CD4-positive, alpha-beta T cell treated with Interferon gamma for 1 hour (primary cell): Measurements from ENCODE around the gene FBXL17.

ENCODE experiments used
- DNase-seq: peaks from one replicate; pipeline ENCODE4 v3.0.0-alpha.2; 2020

The FBXL17 gene

DNA sequence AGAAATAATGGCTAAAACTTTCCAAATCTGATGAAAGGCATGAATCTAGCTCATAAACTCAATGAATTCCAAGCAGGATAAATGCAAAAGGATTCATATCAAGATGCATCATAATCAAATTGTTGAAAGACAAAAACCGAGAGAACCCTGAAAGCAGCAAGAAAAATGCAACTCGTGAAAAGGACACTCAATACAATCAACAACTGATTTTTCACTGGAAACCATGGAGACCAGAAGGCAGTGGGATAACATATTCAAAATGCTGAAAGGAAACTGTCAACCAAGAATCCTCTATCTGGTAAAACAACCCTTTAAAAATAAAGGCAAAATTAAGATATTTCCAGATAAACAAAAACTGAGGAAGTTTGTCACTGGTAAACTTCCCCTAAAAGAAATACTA, 9.5 kb downstream of the FBXL17 start:
- DNase-seq = no peak

DNA sequence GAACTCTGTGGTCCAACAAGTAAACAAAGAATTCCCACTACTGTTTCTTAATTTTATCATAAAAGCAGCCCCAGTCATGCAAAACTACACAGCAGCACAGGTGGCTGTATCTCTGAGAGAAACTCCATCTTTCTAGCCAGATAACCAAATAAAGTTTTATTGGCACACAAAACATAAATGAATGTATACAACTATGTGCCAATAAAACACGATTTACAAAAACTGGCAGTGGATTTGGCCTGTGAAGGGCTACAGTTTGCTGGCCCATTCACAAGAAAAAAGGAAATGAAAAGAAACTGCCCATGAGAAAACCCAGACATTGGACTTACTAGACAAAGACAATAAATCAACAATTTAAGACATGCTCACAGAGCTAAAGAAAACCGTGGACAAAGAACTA, 10.6 kb downstream of the FBXL17 start:
- no peak for DNase-seq

DNA sequence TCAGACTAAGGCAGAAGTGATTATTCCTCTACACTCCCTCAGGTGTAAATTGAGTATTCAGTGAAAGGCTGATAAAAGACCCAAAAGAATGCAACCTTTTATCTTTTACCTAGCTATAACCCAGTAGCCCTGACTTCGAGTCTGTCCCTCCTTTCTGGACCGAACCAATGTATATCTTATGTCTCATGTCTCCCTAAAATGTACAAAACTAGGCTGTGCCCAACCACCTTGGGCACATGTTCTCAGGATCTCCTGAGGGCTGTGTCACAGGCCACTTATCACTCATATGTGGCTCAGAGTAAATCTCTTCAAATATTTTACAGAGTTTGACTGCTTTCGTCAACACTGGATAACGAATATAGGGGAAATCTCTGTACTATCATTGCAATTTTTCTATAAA, 12.7 kb downstream of the FBXL17 start:
- DNase-seq = no peak

DNA sequence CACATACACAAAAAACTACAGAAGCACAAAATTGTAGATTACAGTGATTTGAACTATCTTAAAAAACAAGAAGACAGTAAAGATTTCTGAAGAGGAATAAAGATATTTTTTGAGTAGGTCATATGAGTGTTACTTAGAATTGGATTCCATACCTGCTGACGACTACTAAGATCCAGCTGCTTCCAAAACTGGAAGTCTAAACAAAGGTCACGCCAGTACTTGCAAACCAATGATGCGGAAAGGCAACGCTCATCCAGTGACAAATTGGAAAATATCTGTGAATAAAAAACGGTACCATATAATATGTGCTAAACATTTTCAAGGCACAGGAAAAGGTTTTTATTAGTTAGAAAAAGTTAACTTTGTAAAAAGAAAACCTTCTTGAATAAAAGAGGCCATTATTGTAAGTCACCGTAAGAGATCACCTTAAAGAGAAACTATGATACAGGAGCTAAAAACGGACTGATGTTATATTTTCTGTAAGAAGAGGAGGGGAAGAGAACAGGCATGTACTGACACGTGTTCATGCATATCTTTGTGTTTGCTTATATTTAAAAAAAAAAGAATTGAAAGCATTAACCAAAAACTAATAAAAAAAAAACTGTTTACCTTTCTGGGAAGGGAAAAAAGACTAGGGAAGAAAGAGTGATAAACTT, 14.1 kb downstream of the FBXL17 start:
- no peak for DNase-seq

DNA sequence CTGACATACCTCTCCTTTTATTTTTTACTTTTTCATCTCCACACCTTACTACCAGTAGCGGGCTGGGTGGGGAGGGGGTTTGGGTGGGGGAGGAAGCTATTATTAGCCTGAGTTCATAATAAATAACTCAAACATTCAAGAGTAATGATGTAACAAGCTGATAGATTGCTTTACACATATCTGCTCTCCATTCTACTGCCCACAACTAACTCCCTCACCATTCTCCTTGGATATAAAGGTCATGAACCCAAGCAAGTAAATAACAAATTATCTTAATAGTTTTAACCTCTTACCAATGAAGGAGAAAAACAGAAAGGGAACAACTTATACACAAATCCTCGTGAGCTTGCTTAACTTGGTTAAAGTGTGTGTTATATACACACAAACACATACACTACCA, 15.4 kb downstream of the FBXL17 start:
- no peak for DNase-seq

DNA sequence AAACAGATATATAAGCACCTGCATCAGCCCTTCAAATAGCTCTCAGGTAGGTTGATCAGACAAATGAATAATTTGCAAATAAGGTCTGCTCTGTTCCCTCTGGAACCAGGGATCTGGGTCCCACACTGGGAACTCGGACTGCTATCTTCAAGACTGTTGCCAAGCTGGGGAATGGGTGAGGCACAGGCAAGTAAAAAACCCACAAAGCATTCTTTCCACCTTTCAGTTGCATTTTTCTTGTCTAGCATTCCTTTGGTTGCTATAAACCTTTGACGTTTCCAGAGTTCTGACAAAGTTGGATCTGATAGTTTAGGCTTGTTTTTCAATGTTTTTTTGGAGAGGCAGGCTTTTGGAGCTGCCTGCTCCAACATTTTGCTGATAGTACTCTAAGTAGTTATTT, 20.1 kb downstream of the FBXL17 start:
- DNase-seq = no peak

DNA sequence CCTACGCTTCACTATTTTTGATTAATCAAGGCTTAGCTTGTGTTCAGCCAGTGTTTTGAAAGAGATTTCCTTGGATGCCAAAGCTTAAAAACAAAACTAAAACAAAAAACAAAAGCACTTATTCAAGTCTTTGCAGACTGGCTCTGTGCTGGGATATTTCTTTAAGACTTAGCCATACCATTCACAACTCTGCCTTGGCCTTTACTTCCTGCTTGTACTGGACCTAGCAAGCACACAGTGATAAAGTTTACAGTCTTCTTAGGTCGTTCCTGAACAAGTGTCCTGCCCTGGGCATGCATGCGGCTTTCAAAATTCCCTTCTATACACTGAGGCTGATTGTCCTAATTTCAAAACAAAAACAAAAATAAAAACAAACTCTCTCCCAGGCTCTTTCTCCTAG, 20.7 kb downstream of the FBXL17 start:
- DNase-seq = no peak

DNA sequence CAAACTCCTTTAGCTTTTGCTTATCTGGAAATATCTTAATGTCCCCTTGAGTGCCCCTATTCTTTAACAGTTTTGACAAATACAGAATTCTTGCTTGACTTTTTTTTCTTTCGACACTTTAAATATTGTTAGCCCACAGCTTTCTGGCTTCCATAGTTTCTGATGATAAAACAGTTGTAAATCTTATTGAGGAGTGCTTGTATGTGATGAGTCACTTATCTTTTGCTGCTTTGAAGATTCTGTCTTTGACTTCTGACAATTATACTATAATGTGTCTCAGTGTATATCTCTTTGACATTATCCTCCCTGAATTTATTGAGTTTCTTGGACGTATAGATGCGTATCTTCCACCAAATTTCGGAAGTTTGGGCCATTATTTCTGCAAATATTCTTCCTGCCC, 21.6 kb downstream of the FBXL17 start:
- DNase-seq = no peak

DNA sequence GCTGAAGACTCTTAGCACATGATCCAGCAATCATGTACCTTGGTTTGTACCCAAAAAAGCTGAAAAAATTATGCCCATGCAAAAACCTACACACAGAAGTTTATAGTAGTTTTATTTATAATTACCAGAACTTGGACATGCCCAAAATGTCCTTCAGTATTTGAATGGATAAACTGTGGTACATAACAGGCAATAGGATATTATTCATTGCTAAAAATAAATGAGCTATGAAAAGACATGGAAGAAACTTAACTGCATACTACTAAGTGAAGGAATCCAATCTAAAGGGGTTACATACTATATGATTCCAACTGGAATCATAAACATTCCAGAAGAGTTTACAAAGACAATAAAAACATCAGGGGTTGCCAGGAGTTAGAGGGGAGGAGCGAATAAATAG, 25.6 kb downstream of the FBXL17 start:
- DNase-seq = no peak

DNA sequence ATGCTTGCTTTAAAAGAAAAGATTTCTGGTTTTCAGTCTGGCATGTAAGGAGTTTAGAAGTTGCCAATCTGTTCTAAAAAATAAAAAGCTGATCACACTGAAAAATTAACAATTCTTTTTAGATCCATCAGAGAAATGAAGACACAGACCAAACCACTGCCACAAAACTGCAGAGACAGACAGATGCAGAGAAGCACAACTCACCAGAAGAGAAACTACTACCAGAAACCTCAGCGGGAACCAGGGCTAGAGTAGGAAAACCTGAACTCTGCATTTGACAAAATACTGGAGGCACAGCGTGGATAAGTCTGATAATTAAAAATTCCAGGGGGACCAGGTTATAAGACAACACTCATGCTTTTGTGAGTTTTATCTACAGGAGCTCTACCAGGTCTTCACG, 28.8 kb downstream of the FBXL17 start:
- DNase-seq = no peak

DNA sequence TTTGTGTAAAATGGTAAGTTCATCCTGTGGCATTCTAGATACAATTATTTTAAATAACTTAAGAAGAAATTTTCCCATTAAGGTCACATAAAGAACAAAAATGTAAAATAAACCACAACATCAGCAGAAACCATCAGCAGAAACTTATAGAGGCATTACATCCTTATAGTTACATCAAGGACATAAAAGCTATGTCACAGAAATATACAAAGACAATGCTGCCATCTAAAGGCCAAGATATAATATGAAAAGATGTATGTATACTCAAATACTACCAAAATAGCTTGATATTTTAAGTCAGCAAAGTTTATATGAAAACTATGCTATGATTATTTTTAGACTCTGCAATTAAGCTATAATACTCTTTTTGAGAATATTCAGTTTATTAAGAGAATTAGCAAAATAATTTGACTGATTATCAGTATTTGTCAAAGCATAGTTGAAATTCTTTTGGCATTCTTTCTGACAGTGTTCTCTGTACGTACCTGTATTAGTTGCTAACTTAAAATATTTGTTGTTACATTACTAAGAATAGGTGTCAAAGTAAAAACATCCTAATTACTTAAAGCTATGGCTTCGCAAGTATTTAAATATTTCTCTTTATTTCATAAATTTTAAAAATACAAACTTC, 36.2 kb downstream of the FBXL17 start:
- DNase-seq = no peak

DNA sequence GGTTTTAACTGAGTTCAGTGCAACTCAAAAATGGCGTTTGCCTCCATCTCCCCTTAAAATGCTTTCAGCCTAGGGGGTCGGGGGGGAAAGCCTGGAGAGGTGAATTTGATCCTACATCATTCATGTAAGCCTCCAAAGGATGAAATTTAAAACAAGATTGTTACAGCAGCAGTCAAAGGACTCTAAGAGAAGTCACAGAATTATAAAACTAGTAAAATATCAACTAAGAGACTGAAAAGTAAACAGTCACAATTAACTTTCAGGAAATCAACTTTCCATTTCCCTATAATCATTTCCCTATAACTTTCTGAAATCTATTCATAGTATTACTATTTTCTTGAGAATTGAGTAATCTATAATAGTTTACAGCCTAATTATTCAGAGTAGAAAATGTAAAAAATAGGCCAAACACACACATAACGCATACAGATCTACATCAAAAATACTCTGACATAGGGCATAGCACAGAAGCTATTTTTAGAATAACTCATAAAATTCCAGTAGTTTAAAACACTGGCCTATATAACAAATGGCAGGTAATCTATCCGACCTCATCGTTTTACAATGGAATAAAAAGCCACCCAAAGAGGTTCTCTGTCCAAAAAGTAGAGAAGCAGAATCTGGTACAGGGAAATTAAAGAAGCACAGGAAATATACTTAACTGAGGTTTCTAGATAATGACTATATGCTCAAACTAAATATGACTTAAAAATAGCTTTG, 37.6 kb downstream of the FBXL17 start:
- no peak for DNase-seq

DNA sequence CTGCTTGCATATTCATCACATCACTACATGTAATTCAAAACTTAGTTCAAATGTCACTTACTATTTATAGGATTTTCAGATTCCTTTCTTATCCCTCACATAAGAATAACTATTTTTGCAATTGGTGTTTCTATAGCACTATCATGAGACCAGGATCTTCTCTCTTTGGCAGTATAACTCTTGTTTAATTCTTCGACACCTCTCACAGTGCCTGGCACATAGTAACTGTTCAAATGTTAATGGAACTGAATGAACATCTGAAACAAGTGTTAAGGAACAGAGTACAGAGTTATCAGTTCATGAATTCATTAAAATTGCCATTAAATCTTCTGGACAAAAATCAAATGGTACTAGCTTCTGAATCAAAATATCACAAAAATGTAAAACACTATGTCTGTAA, 40.0 kb downstream of the FBXL17 start:
- DNase-seq = no peak

DNA sequence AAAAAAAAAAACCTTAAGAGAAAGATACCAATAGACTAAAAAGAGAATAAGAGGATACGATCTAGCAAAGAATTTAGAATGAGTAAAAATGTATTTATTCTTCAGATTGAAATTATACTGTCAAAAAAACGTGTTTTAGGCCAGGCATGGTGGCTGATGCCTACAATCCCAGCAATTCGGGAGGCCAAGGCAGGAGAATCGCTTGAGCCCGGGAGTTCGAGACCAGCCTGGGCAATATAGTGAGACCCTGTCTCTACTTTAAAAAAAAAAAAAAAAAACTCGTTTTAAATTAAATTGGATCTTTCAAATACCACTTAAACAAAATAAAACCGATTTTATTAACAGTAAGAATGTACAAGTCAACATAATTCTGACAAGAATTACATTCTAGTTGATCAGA, 41.8 kb downstream of the FBXL17 start:
- no peak for DNase-seq

DNA sequence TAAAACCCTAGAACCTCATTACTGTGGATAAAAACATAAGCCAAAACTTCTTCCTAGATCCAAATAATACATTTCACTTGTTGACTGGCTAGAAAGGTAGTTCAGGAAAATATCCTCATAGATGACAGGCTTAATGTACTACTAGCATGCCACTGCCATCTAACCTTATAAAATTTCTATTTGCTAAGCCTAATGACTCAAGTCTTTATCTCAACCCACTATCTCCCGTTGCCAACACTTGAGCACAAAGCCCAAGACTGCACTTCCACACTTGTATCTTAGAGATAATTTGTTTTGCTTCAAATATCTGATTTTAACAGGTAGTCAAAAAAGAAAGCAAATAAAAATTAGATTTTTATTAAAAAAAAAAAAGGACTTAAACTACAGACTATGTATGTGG, 42.7 kb downstream of the FBXL17 start:
- no peak for DNase-seq

DNA sequence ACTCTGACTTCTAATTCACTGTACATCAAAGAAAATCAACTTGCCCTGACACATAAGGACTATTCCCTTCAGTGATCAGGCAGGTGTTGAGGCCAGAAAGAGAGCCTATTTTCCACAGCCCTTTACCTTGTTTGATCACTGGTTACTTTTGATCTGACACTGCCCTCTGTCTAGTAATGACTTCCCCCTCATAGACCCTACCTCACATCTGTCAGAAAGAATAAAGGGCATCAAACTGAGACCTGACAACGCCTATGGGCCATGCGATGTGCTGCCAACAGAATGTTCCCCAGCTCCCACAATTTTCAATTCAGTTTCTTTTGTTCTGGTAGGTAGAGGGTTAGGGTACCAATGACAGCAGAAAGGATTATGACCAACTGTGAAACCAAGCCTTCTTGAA, 47.7 kb downstream of the FBXL17 start:
- no peak for DNase-seq

DNA sequence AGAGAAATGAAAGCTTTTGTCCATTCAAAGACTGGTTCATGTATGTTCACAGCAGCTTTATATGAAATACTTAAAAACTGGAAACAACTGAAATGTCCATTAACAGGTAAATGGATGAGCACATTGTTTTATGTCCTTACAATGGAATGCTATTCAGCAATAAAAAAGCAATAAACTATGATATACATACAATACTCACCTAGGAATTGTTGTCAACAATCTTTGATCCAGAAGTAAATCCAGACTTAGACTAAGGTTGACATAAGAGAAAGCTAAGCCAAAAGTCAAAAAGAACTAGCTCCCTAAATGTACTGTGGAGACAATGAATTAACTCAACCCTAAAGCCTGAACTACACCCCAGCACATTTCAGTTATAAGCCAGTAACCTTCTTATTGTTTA, 54.9 kb downstream of the FBXL17 start:
- no peak for DNase-seq

DNA sequence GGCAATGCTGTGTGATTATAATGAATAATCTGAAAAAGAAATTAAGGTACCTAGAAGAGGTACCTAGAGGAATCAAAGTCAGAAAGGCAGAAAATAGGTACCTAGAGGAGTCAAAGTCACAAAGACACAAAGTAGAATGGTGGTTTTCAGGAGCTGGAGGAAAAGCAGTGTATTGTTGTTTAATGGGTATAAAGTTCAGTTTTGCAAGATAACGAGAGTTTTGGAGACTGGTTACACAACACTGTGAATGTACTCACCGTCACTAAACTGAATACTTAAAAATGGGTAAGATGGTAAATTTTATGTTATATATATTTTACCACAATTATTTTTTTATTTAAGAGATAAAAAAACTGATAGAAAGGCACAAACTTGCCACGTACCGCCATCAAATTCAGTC, 57.0 kb downstream of the FBXL17 start:
- no peak for DNase-seq

DNA sequence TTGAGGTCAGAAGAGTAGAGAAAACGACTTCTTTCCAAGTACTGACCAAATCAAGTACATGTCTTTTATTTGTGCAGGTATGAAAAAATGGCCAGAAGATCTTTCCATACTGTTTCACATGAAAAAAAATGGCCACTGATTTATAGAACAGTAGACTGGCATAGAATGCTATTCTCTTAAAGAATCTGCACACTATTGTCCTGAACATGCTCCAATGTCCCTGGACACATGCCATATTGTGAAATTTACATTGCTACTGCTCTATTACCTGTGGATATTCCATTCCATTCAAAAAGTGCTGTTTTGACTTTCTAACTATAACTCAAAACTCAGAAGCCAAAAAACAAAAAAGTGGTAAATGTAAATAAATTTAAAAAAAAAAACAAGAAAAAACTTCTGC, 60.6 kb downstream of the FBXL17 start:
- no peak for DNase-seq

DNA sequence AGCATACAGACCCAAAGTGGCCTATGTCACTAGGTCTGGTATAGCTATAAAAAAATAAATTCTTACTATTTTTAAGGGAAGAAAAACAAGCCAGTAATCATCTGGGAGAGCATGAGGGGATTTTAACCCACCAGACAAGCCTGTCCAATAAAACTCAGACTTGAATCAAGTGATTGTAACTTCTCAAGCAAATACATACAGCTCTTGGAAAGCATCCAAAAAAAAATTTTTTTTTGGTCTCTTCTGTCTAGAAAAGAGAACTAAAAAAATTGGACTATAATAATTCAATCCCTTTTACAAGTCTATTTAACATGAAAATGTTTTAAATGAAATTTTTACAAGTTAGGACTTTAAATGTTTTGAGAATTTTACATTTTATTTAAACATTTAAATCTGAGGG, 61.7 kb downstream of the FBXL17 start:
- no peak for DNase-seq

DNA sequence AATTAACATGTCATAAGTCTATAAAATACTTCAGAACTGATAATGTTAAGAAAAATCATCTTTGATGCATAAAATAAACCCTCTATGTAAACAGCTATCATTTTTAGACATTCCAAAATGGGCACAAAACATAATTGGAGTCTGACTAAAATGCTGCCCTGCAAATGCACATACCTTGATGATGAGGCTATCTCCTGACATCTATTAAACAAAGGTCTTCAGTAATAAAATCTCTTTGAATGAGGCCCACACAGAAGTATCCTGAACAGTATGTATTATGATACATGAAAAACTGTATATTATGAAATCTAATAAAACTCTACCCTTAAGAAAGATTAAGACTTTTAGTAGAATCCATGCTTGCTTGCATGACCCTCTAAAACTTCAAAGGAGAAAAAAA, 66.1 kb downstream of the FBXL17 start:
- no peak for DNase-seq

DNA sequence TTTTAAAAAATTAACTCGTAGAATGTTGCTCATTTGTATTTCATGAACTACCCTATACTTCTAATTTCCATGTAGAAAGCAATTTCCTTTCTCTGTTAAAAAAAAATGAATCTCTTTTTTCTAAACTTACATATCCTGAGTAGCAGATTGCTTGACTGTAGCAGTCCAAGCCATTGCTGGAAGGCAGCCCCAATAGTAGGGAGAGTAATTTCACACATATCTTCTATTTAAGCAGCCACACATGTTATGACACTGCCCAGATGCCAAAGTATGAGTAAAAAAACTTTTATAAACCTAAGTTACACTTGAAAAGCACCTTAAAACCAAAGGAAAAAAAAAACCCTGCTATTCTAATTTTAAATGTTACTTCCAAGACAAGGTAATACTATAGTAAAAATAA, 69.6 kb downstream of the FBXL17 start:
- DNase-seq = no peak

DNA sequence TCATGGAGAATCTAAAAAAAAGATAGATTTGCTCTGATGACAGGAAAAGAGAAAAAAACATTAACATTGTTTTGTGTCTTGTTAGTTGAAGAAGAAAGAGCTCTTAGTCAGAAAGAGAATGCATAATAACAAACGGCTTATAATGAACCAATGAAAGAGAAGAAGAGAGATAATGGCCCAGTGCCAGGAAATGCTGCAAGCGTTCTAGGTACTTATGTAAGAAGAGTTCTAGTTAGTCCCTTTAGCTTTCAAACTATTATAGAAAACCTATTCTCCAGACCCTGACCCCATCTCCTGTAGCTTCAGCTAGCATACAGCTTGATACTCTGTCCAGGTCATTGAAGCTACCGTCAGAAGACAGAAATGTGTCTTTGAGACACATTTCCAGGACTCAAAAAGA, 70.2 kb downstream of the FBXL17 start:
- DNase-seq = no peak

DNA sequence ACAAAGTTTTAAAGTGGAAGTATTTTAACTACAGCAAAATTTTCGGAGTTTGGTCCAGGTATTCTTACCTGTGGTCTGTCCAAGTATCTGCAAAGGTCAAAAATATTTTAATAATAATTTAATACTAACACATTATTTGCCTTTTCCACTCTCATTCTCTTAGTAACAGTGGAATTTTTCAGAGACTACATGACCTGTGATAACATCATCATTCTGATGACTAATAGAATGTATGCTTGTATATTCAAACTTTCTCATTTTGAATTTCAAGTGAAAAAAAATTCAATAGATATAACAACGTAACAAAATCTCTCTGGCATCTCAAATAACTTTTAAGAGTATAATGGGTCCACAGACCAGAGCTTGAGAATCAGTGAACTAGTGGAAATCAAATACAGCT, 78.3 kb downstream of the FBXL17 start:
- DNase-seq = no peak

DNA sequence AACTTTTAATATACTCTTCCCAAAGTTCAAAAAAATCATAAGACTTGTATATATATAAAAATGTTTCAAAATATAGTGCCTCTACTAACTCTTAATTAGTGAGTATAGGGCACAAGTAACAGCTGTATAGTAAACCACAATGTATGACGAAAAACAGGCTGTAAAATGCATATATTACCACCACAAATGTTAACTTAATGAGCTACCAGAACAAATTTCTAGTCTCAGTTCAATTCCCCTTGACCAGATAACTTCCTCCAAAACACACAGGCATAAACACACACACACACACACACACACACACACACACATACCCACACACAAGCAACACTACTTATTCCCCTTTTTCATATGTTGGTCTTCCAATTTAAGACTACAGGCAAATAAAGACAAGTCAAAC, 78.8 kb downstream of the FBXL17 start:
- DNase-seq = no peak
